T-helper 2 cell (primary cell): ENCODE results near the gene BMERB1.
"Not testable (repeated sequence)": the region's sequence is repeated elsewhere in the genome, so short reads cannot be mapped to it uniquely, and the experiment has no call there.

Experiments used
- DNase-seq, 5 experiments: peaks; one replicate each; pipeline versions ENCODE4 v3.0.0 to v3.0.0-alpha.2; 2012 to 2022

The BMERB1 gene

DNA sequence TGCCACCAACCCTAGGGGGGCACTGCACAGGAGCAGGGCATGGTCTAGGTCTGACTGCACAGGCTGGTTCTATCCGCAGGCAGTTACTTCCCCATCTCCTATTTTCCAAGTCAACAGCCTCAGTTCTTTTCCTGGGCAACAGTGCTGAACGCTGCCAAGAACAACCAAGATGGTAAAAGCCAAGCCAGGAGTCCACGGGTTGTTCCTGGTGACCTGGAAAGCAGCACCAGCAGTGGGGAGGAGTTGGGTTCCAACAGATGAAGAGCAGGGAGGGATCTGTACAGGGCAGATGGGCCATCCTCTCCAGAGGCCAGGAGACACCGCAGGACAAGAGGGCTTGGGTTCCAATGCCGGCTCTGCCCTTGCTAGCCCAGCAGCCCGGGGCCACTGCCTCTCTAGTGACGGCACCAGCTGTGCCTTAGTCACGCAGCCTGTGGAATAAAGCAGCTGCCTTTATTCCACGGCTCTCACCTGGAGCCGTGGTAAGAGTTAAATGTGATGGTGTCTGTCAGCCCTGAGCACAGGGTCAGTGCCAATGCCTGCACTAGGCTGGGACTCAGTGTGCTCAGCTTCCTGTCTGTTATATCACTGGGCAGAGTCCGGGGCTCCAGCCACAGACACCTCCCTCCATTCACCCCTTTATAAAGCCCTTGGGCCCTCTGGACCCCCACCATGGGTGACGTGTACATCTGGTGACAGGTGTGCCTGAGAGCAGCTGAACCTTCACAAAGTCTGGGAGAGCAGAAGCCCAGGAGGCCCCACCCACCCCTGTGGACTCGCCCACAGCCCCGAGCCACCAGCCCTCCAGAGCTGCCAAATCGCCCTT, 163.6 kb downstream of the BMERB1 start:
- no peak for DNase-seq

DNA sequence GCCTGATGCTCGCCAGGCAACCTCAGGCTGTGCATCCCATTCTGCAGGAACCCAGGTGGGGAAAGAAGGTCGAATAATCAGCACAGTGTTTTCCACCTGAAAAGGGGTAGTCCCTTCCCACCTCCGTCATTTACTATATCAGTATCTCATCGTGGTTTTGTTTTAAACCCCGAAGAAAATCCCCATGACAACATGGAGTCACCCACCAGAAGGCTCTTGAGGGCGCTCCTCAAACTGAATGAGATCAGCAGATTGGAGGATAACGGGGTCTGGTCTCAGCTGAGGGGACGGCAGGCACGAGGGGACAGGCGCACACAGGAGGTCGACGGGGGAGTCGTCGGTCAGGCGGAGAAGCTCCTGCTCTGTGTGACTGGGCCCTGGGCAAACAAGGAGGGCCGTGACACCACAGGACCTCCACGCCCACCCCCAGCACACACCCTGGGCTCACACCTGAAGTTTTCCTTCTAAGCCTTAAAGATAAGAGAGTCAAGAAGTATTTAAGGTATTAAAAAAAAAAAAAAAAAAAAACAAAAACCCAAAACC, 164.3 kb downstream of the BMERB1 start:
- no peak for DNase-seq

DNA sequence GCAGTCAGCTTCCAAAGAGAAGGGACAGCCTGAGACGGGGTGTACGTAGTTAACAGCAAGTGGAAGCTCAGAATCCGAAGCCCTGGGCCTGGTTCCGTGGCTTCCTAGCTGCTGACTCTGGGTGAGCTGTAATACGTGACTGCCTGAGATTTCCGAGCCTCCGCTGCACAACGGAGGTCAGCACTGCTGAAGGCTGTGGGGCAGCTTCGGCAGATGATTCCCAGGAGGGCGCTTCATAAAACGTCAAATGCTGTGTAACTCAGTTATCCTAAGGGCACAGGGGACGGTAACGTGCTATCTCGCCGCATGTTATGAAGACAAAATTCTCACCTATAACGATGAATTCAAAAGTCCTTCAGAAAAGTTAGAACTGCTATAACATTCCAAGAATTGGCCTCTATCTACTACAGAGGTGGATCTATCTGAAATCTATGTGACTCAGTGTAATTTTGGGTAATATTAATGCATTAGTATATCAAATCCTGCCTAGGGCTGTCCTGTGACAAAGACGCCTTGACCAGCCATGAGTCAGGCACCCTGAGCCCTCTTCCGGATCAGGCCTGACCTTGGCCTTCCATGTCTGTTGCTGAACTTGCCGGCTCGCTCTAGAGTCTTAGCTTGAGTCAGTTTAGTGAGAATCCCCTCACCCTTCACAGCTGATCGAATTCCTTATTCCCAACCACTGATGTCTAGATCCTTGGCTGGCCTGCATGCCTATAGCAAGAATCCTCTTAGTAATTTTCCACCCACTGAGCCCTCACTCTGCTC, 165.1 kb downstream of the BMERB1 start:
- DNase-seq = no peak

DNA sequence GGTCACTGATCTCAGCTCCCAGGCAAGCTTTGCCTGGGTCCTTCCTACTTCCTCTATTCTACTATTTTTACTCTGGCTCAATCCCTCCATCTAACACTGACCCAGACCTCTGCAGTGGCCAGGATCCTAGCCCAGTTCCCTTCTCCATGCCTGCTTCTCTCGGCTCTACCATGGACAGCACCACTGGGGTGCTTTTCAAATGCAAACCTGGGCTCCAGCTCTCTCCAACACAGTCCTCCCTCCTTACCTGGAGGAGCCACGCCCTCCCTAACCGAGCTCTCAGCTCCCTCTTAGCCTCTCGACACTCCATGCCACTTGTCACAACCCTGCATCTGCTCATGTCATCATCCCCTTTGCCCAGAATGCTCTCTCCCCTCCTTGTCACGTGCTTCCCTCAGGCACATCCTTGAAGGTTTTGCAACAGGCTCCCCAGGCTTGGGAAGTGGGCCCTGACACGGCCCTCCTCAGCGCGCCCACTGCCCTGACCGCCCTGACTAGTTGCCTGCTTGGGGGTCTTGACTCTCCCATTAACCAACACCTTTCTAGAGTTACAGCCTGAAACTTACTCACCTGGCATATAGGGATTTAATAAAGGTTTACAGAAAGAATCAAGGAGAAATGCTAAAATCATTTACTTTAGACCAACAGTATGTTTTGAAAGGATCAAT, 167.0 kb downstream of the BMERB1 start:
- no peak for DNase-seq

DNA sequence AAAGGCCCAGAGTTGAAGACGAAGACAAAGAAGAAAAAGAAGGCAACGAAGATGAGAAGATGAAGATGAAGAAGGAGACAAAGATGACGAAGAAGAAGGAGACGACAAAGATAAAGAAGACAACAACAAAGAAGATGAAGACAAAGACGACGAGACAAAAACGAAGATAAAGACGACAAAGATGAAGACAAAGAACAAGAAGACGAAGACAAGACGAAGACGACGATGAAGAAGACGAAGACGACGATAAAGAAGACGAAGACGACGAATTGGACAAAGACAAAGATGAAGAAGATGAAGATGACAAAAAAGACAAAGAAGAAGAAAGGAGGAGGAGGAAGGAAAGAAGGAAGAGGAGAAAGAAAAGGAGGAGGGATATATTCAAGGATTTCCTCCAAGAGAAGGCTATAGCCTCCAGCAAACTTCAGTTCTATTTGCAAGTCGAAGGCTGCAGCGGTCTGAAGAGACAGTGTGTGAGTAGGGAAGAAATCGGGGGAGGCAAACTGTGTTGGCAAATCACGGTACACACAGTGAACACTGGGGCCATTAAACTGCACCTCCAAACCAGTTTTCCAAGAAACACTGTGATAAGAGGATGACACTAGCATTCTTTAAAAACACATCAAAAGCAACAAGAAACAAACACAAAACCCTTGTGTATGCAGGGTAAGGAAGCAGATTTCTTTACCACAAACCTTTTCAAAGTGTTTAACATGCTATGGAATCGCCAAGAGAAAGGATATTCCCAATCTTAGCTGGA, 168.1 kb downstream of the BMERB1 start:
- DNase-seq = no peak

DNA sequence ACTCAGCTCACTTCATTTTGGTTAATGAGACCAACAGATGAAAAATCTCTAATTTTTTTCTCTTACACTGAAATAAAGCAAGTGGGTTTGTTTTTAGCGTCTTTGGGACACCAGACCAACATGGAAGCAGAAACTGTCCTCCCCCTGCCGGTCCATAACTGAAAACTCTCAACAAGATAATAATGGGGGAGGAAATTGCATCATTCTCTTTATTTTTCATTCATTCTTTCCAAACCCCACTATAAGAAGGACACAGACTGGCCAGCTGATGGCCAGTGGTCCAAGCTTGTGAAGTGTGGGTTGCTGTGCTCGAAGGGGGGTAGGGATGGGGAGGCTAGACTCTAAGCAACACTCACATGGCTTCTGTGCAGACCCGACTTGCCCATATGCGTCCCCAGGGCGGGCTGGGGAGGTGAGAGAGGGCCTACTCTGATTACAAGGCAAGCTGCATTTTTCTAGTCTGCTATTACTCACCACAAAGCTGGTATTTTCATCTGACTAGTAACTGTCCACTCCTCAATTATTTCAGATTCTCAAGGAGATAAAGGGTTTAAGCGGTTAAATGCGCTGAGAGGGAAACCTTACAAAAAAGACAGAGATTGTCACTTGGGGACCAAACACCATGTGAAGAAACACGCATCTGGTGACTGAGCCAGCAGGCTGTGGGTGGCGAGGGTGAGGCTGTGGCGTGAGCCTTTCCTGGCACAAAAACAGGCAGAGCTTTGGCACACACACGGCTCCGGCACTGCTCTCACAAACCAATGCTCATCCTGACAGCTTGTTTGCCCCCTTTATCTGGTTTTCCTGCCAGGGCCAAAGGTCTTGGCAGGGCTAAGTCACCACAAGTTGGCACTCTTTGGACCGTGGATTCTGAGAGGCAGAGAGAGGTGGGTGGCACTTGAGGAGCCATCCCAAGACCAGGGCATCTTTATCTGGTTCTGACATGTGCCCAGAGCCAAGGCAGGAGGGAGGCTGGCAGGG, 170.4 kb downstream of the BMERB1 start:
- no peak for DNase-seq

DNA sequence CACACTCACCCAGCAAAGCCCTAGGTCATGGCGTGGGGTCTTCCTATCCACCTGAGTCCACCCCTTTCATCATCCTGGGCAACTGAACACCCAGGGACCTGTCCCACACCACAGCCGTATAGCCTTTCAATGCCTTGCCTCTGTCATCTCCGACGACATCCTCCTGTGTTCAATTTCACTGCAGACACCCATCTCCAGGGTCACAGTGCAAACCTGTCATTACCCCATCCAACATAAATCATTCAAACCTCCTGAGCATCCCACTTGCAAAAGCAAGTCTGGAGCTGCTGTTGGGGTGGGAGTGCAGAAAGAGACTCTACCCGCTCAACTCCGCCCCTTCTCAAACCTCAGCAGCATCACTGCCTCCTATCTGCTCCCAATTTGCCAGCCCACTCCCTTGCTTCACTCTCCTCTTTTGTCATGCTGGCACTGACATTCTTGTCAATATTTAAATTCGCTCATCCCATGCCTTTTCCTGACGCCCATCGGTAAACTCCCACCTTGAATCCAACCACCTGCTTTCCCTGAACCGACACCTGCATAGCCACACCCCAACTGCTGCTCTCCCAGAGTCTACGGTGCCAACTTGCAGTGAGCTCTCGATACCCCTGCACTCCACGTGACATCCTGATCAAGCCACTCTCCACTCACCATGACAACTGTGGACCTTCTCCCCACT, 171.6 kb downstream of the BMERB1 start:
- no peak for DNase-seq

DNA sequence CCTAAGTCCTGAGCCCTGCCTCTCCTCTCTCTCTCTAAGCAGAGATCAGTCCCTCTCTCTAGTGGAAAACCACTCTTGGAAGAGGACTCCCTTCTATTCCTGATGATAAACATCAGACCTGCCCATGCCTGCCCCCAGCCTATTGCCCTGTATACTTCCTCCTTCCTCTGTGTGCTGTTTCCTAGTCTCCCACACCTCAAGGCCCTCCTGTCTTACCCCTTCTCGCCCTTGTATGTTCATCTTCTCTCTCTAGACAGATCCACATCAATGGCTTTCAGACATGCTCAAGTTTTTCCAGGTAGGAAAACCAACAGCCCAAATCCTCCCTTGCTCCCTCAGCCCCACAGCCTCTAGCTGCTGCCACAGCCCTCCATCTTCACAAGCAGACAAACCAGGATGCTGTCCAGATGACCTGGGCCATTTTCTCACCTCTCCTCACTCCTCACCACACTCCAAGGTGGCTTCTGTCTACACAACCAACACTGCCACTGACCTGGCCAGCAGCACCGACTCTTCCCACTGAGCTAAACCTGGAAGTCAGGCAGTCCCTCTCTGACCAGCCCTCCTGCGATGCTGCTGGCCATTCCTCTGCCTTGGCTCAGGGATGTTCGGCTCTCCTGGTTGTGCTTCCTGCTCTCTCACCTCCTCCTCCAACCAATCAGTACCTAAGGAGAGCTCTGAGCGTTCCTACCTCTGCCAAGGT, 172.3 kb downstream of the BMERB1 start:
- DNase-seq = no peak

DNA sequence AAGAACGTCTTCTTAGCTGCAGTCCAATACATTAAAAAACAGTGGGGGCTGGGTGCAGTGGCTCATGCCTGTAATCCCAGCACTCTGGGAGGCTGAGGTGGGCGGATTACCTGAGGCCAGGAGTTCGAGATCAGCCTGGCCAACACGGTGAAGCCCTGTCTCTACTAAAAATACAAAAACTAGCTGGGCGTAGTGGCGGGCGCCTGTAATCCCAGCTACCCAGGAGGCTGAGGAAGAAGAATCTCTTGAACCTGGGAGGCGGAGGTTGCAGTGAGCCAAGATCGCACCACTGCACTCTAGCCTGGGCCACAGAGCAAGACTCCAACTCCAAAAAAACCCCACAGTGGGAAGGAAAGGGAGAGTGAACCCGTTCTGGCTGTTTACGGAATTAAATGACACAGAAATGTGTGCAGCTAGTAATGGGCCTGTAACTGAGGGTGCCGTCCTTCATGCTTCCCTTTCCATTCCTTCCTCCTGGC, 172.9 kb downstream of the BMERB1 start:
- DNase-seq = not testable (repeated sequence)

DNA sequence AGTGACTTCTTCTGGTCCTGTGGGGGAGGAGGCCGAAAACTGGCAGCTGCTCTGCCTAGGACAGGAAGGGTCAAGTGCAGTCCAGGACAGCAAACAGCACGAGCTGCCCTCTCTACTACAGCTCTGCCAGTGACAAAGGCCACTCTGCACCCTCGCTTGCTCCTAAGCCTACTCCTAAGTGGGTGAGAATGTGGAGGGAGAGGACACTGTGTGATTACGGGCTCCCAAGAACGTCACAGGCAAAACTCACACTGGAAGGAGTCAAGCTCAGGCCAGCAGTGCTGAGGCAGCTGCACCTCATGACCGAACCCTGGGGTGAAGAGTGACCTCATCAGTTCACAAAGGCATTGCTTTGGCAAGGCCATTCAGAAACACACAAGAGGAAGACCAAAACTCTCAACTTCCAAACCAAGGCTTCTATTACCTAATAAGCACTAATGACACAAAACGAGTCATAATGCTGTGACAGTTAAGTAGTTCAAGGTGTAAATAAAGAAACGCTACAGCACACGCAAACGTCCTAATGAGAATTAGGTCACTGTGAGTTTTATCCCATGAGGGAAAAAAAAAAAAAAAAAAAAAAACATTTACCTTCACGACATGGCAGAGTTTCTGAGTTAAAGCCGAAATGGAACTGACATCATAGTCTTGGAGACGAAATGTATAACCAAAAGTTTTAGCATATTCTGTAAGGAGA, 173.5 kb downstream of the BMERB1 start:
- no peak for DNase-seq

DNA sequence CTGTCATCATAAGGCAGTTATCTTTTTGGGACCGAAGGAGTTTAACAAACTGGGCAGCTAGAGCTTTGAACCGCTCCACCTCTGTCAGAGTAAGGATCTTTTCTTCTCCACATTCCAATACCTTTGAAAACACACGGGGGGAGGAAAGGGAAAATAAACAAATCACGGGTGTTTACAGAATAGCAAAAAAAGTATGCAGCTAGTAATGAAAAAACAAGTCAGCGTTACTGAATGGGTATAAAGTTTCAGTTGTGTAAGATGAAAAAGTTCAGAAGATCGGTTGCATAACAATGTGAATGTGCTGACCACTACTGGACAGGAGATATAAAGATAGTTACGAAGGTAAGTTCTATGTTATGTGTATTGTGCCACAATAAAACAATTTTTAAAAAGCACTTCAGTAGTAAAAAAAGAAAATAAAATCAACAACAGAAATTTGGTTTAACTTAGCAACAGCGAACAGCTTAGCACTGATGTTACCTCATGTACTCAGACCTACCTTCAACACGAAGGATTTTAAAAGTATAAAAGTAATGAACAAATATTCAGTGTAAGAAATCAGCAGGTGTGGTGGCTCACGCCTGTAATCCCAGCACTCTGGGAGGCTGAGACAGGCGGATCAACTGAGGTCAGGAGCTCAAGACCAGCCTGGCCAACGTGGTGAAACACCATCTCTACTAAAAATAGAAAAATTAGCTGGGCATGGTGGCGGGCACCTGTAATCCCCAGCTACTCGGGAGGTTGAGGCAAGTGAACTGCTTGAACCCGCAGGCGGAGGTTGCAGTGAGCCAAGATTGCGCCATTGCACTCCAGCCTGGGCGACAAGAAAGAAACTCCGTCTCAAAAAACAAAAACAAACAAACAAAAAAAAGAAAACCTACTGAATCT, 174.3 kb downstream of the BMERB1 start:
- no peak for DNase-seq

DNA sequence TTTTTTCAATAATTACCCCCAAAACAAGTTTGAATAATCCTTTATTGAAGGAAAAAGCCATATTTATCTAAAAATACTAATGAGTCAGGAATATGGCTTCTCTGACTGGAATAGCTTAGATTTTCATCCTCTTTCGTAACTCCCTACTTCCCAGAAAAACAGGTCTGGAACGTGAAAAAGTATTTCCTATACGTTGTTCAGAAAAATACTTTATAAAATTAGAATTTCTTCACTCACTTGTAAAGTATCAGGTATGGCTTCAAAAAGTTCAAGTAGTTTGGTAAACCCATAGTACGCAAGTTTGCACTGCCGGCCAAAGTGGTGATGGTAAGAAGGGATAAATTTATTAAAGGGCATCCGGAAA, 174.9 kb downstream of the BMERB1 start:
- no peak for DNase-seq

DNA sequence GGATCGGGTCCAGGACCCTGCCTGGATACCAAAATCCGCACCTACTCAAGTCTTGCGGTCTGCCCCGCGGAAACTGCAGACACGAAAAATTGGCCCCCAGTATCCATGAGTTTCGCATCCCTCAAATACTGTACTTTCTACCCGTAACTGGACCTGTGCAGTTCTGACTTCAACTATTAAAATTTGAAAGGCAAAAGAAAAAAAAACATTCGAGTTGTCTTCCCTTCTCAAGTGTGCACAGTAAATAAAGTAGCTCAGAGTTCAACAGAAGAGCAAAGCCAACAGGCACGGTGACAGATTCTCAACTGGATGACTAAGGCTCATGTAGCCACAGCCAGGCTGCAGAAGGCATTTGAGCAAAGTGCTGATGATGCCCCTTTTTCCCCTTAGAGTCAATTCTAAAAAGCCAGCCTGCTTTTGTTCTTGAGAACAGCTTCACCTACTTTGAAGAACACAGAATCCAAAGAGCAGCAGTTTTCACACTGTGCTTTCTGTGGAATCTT, 176.0 kb downstream of the BMERB1 start:
- no peak for DNase-seq

DNA sequence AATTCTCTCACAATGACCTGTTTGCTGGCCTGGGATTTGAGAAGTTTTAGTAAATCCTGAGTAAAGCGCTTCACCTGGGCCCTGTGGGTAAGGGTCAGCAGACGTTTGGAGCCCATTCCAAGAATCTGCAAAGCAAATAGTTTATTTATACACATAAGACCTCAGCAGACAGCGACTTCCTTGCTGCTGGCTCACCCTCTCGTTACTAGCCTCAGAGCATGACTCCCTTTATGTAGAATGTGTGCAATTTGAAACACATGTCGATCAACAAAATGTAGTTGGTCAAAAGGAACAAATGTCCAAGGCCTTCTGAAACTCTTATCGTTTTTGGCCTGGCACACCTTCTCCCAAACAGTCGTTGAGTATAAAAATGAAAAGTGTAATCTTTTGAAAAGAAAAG, 177.2 kb downstream of the BMERB1 start:
- DNase-seq = no peak

DNA sequence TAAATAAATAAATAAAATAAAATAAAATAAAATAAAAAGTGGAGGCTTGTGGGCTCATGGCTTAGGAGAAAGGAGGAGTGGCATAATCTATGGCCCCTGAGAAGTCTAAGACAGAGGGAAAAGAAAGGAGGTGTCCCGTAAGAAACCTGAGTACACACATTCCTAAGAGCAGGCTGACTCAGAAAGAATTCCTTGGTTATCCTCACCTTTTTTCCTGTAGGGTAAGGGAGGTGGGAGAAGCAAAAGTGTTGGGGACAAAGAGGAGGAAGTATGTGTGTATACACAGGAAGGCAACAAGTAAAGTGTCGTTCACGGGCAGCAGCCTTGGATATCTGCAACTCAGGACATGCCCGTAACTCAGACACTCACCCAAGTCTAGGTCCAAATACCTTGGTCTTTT, 179.3 kb downstream of the BMERB1 start:
- DNase-seq = no peak

DNA sequence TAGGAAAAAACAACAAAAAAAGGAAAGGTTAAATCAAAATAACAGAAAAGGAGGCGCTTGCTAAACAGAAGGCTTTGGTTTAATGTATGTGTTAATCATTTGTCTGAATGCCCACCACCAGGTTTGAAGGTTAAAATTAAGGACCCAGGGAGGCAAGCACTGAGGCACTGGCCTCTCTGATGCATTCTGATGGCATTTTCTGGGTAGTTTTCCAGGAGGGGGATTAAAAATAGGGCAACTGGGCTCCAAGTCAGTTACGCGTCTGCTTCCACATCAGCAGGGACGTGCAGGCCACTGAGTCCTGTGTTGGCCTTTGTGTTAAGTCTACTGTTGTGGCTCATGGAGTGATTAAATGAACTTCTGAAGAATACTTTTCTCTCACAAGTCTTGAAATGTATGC, 181.6 kb downstream of the BMERB1 start:
- DNase-seq = no peak

DNA sequence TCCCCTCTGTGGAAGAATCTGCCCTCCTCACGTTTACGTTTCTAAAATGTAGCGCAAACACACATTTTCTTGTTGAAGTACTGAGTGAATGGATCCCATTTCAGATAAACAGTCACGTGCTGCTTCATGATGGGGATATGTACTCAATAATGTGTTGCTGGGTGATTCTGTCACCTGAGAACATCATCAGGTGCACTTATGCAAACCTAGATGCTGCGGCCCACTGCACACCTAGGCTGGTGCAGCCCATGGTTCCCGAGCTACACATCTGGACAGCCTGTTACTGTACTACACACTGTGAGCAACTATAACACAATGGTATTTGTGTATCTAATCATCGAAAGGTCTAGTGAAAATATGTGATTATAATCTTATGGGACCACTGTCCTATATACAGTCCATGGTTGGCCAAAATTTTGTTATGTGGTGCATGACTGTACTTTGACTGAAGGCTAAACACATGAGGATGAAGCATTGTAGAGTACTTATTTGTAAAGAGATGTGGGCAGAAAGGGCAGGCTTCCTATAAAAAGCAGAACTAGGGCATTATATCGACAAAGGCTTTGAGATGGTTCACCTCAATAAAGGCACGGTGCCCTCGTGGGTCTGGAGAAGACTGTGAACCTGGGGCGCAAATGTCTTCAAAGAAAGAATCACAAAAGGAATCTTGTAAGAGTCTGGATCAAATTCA, 182.2 kb downstream of the BMERB1 start:
- no peak for DNase-seq
